ENCODE results near the gene APPL2.

The APPL2 gene

GRCh38 chr12:105222284-105222655 is 13.7 kb downstream of the APPL2 start:
- in situ Hi-C loops (cut with HindIII; ENCODE audit: low sequenced_read_pairs): no loop called here
- H3K4me3 ChIP-seq (ENCODE audit: low read depth, low read length): no peak overlapping the region
- TF ChIP-seq CTCF (IDR thresholded peaks at IDR 0.05; ENCODE audit: low read depth, low read length): no peak
- no peak for DNase-seq (ENCODE audit: low read depth, low spot score)

GRCh38 chr12:105221583-105222283 is 14.2 kb downstream of the APPL2 start:
- H3K4me3 ChIP-seq (ENCODE audit: low read depth, low read length): no peak overlapping the region
- TF ChIP-seq CTCF (IDR thresholded peaks at IDR 0.05; ENCODE audit: low read depth, low read length): no peak
- in situ Hi-C loops (cut with HindIII; ENCODE audit: low sequenced_read_pairs): no loop called here
- no peak for DNase-seq (ENCODE audit: low read depth, low spot score)

- no peak for TF ChIP-seq CTCF (IDR thresholded peaks at IDR 0.05; ENCODE audit: low read depth, low read length)
- no peak for DNase-seq (ENCODE audit: low read depth, low spot score)
- no peak overlapping the region for H3K4me3 ChIP-seq (ENCODE audit: low read depth, low read length)
- in situ Hi-C loops (cut with HindIII; ENCODE audit: low sequenced_read_pairs): no loop called here
These were observed 15.1 kb downstream of the APPL2 start for GRCh38 chr12:105220929-105221290.

- DNase-seq (ENCODE audit: low read depth, low spot score): no peak
- no peak overlapping the region for H3K4me3 ChIP-seq (ENCODE audit: low read depth, low read length)
- no peak for TF ChIP-seq CTCF (IDR thresholded peaks at IDR 0.05; ENCODE audit: low read depth, low read length)
- in situ Hi-C loops (cut with HindIII; ENCODE audit: low sequenced_read_pairs): no loop called here
These were observed 15.6 kb downstream of the APPL2 start for GRCh38 chr12:105220150-105220928.

GRCh38 chr12:105219261-105220028 is 16.5 kb downstream of the APPL2 start:
- in situ Hi-C loops (cut with HindIII; ENCODE audit: low sequenced_read_pairs): no loop called here
- no peak for DNase-seq (ENCODE audit: low read depth, low spot score)
- H3K4me3 ChIP-seq (ENCODE audit: low read depth, low read length): no peak overlapping the region
- TF ChIP-seq CTCF (IDR thresholded peaks at IDR 0.05; ENCODE audit: low read depth, low read length): no peak

- DNase-seq (ENCODE audit: low read depth, low spot score): no peak
- H3K4me3 ChIP-seq (ENCODE audit: low read depth, low read length): no peak overlapping the region
- TF ChIP-seq CTCF (IDR thresholded peaks at IDR 0.05; ENCODE audit: low read depth, low read length): no peak
- in situ Hi-C loops (cut with HindIII; ENCODE audit: low sequenced_read_pairs): no loop called here
These were observed 17.5 kb downstream of the APPL2 start for GRCh38 chr12:105218434-105218833.
